ENCODE results near the gene ARHGAP24.
"Not testable (repeated sequence)": the region's sequence is repeated elsewhere in the genome, so short reads cannot be mapped to it uniquely, and the experiment has no call there.

The ARHGAP24 gene

DNA sequence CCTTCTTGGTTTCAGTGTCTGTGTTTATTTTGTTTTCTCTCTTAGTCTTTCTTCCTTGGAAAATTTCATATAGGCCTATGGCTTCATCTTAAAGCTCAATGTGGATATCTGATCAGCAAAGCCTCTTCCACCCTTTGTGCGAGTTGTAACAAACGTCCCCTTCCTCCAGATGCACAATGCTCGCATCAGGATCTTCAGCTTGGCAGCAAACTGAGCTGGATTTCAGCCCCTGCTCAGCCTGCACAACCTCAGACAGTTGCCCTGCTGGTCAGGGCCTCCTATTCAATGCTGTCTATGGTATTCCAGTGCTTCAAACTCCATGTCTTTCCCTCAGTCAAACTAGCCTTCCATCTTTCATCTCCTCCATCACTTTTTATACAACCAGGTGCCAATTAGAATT is 309.4 kb downstream of the ARHGAP24 start:
- no peak for DNase-seq

DNA sequence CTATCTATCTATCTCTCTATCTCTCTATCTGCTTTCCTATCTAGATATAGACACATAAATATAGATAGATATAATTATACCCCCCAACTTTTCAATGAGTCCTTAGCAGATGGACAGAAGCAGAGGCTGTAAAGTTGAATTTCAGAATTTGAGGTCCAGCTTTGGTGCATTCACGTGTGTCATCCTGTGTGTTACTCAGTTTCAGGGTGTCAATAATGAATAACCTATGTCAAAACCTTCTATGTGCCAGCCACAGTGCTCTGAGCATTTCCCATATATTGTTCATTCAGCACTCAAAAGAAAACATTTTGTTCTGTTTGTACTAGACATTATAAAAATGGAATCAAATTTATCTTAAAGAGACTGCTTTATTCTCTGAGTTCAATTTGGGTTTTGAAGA is 310.0 kb downstream of the ARHGAP24 start:
- DNase-seq = no peak

DNA sequence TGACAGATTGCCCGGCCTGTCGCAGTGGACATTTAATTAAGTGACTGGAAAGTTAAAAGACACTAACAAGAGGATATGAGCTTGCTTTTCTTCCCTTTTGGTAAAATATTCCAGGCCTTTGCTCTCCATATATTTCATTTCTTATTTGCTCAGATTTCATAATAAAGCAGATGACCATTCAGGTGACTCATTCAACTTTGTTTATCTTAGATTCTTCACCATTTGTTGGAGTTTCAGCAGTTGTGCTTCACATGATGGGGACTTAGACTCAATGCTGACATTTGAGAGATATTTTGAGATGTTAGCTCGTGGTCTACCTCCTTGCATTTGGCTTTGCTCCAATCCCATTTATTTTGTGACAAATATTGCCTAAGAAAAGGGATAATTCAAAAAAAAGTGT is 312.2 kb downstream of the ARHGAP24 start:
- no peak for DNase-seq

DNA sequence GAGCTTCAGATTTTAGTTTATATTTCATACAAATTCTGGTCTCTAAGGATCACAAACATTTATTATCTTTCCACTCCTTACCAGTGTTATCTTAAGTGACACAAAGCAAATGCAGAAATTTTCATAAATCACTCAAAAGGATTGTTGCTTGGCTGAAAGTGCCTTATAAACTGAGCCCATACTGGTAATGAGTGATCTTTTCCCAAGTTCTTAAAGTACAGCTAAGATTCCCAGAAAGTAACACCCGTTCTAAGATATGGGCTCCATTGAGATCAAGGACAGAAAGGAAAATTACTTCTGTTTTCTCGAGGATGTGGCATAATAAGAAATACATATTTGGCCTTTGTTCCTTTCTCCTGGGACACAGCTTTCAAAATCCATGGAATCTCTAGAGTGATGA is 313.7 kb downstream of the ARHGAP24 start:
- no peak for DNase-seq

DNA sequence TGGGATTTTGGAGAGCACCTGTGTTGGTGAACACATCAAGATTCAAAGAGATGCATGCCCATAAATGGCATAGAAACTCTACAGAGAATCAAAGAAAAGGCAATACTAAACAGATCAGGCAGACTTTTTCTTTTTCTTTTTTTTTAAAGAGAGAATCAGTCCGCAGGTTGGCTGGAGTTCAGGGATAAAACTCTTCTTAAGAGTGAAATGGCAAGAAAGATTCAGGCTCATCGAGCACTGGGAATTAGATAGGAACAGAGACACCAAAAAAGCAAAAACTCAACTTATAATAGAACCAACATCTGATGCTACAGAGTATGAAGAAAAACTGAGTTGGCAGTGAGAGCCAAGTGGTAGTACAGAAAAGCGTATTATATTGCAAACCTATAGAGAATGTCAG is 314.3 kb downstream of the ARHGAP24 start:
- DNase-seq = no peak

DNA sequence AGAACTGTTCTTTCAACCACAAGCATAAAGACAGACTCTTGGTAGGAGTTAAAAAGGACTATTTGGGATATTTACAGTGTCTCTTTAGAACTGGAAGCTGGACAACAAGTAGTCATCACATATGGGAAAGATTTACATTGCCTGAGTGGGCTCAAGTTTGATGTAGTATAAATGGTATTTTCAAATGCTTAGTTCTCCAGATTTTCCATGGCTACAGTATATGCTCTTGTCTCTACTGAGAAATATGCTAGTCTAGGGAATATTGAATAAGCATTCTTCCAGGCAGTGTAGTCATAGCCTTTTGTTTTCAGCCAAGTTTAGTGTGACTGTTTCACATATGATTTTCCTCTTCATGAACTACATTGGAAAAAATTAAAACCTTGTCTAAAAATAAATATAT is 315.6 kb downstream of the ARHGAP24 start:
- no peak for DNase-seq

DNA sequence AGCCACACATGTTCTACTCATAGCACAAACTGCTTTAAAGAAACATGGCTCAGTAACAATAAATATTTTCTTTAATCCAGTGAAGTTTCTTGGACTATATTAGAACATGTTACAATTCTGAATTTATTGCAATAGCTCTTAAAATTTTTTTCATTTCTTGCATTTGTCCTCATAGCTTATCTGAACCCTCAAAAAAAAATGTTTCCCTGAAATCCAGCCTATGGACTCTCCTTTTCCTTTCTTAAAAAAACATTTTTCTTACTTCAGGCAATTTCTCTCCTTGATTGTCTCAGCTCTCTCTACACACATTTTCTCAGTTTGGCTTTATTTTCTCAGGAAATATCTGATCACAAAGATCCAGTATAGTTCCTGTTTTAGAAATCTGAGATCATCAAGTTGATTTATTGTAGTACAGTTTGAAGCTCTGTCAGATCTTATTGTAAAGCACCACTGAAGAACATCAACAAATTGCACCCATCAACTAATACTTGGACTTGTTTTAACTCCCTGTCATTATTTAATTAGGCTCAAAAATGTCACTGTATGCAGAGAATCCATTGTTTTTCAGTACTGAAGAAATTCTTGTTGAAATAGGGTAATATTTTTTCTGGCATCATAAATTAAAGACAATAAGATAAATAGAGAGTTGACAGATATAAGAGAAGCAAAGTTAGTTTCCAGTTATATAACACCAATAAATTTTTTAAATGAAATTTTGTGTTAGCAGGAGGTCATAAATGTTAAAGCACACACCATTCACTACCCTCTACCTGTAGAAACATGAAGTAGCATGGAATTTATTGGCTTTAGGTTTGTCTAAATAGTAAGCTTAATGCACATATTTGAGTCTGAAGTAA is 317.7 kb downstream of the ARHGAP24 start:
- DNase-seq = no peak

DNA sequence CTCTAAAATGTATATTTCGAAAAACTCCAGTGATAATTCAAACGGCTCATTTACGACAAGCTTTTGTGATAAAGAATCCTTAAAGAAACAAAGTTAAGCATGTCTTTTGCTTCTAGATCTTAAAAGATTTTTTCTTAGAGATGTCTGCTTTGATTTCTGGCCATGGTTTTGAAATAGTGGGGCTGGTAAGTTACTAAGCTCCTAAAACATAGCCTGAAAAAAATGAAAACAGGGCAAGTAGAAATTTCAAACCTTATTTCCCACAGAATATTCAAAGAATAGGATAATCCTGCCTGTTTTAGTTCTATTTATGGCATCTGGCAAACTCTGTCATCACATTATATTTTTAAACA is 318.3 kb downstream of the ARHGAP24 start:
- DNase-seq = no peak

DNA sequence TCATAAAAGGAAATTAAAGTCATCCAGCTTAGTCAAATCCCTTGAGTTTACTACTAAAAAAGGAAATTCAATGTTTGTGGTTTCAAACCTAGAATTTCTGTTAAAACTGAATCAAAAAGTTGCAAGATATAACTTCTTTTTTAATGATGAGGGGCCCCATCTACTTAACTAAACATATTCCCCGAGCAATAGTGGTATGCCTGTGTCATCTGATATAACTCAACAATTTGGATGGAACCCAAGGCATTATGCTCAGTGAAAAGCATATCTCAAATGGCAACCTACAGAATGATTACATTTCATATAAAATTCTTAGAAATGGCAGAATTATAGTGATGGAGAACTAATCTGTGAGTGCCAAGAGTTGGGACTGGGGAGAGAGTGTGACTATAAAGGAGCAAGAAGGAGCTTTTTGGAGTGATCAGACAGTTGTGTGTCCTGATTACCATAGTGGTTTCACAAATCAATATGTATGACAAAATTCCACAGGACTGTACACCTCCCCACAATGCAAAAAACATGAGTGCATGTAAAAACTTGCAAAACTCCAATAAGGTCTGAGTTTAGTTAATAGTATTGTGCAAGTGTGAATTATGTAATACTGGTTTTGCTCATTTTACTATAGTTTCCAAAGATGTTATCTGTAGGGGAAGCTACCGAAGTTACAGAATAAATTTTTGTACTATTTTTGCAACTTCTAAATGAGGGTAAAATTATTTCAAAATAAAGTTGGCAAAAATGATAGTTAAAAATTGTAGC is 323.2 kb downstream of the ARHGAP24 start:
- no peak for DNase-seq

DNA sequence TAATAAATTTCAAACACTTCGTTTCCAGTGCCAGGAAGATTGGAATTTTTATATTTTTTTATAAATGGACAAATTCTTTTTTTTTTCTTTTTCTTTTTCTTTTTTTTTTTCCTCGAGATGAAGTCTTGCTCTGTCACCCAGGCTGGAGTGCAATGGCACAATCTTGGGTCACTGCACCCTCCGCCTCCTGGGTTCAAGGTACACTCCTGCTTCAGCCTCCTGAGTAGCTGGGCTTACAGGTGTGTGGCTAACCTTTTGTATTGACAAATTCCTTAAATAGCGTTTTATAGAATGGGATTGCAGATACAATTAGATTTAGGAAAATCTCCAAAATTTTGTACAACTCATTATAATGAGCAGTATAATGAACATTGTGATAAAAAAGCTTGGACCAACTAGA is 328.9 kb downstream of the ARHGAP24 start:
- no peak for DNase-seq

DNA sequence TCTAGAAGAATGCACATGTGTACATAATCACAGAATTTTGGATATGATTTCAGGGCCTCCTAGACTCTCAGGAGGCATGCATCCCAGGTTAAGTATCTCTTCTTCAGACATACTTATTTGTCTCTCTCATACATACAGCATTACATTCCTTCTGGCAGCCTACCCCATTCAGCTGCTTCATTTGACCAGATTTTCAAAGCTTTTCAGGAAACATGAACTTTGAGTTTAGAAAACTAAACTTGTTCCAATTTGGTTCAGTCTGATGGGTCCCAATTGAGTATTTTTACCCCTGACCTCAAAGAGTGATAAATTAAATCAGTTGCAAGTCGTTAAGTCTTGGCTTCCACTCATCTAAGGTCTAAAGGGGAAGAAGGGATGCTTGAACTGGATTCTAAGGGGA is 330.9 kb downstream of the ARHGAP24 start:
- DNase-seq = no peak

DNA sequence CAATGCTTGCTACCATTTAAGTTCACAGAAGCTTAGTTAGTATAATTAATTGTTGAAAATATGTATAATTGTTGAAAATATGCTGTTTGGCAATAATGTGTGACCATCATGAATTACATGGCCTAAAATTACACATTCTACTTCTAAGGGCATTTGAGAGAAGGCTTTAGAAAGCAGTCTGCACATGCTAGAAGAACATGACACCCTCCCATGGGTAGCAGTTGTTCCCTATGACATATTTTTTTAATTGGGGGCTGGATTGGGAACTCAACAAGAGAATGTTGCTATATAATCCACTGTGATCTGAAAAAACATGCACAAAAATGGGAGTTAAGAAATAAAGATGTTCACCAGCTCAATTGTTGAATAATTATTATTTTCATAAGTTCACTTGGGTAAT is 331.4 kb downstream of the ARHGAP24 start:
- DNase-seq = no peak

DNA sequence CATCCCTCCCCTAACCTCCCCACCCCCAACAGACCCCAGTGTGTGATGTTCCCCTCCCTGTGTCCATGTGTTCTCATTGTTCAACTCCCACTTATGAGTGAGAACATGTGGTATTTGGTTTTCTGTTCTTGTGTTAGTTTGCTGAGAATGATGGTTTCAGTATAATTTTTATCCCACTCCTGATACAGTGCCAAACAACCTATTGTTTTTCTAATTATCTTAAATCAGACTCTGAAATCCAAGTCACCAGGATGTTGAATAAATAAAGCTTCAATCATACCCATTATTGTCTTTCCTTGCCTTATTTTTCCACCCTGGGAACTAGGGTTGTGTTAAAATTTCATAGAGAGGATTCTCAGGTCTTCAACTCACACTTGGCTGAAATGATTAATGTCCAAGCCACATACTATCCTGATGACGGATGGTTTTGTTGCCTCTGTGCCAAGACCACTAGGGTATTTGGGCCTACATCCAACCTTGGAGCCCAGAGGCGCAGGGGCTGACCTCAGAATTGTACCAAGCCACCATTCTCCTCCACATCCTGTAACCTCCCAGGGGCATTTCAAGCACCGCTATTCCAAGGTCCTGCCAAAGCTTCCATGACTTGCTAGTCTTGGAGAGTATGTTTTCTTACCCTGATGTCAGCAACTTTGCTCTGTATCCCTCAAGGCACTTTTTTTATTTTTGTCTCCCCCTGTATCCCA is 332.4 kb downstream of the ARHGAP24 start:
- no peak for DNase-seq

DNA sequence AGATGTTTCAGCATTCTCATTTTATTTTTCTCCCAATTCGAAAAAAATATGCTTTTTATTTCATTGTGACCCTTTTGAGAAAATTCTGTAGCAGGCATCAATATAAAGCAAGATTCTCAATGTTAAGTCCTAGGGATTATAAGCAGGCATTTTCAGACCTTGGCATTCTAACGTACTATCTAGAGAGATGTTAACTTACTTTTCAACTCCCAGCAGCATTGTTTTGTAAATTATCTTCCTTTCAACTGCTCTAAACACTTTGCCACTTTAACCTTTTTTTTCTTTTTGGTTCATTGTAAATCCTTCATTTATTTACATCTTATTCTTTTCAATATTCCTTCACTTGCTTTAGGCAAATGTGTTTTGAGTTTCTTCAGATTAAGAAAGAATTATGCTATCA is 333.2 kb downstream of the ARHGAP24 start:
- no peak for DNase-seq

DNA sequence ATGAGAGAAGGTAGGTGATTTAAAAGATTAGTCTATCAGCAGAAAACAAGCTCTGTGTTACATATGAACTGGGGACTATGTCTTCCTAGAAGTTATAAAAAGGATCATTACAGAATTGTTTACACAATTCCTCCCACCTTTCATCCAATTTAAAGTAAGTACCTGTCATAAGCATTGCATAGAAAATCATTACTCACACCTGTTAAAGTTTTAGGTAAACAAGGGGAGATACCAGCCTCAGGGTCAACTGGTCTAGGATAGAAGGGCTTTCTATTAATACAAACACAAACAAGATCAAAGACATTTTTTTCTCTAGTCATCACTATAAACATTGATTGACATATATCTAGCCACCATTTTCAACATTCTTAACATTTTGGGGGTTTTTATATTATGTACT is 333.9 kb downstream of the ARHGAP24 start:
- no peak for DNase-seq

DNA sequence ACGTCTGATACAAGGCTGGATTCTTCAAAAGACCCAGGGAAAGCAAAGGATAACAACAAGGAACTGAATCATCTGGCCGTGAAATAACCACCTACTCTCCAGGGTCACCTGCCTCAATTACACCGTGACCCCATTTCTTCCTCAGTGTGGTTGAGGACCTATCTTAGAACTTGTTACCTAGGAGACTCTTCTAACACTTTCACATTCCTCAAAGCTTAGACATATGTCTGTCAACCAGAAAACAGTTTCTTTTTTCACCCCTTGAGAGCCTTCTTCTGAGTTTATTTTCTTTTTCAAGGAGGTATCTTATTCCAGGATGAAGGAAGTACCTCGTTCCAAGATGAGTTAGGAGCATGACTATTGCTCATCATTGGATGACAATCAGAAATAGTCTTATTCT is 337.8 kb downstream of the ARHGAP24 start:
- DNase-seq = no peak

DNA sequence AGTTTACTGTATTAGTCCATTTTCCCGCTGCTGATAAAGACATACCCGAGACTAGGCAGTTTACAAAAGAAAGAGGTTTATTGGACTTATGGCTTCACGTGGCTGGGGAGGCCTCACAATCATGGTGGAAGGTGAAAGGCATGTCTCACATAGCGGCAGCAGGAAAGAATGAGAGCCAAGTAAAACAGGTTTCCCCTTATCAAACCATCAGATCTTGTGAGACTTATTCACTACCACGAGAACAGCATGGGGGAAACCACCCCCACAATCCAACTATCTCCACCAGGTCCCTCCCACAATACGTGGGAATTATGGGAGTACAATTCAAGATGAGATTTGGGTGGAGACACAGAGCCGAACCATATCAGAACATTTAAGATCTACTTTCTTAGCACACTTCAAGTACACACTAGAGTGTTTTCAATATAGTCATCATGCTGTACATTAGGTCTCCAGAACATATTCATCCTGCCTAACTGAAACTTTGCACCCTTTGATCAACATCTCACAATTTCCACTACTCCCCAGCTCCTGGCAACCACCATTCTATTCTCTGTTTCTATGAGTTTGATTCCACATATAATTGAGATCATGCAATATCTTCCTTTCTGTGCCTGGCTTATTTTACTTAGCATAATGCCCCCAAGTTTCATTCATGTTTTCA is 341.0 kb downstream of the ARHGAP24 start:
- no peak for DNase-seq

DNA sequence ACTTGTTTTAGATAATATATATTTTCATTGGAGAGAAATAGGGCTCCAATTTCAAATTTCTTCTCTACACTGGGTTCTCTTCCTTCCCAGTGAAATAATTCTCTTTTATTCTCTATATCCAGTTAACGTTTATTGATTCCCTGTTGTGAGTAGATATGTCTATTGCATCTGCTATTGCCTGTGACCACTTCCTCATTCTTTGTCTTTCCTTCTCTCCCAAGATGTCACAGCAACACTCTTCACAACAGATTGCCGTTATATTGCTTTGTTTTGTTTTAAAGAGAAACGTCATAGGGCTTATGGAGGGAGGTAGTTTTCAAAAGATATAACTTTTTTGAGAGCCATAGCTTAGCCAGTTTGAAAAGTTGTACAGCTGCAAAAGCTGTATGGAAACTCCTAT is 343.8 kb downstream of the ARHGAP24 start:
- DNase-seq = no peak

DNA sequence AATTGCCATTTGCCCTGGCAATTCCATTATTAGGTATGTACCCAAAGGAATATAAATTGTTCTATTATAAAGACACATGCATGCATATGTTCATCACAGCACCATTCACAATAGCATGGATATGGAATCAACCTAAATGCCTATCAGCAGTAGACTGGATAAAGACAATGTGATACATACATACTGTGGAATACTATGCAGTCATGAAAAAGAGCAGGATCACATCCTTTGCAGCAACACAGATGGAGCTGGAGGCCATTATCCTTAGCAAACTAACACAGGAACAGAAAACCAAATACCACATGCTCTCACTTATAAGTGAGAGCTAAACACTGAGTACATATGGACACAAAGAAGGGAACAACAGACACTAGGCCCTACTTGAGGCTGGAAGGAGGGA is 345.2 kb downstream of the ARHGAP24 start:
- DNase-seq = not testable (repeated sequence)

DNA sequence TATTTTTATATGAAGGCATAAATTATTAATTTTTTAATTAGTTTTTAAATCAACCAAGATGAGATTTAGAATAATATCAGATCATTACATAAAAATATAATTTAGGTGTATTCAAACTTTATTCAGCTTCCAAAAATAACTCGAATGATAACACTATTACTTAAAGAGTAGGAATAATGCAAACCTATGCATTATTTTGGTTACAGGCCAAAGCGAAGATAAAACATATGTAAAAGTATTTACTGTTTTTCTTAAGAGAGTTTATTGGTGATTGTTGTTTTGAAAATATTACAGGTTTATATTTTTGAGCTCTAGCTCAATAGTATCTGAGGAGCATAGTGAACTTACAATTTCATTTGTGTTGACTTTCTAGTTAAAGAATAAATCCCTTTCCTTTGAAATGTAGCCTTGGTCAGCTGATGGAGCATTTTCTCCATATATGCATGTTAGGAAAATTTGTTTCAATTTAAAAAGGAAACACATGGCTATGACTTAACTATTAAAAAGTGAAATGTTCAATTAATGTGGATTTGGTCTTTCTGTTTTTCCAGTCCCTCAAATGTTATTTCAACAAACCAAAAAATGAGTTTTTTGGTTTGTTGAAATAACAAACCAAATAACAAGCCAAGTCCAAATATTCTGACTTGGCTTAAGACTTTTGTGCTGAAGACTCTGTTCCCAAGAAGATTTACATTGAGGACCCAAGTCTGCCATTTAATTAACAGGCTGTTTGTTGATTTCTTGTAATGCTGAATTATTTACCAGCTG is 346.9 kb downstream of the ARHGAP24 start:
- no peak for DNase-seq

DNA sequence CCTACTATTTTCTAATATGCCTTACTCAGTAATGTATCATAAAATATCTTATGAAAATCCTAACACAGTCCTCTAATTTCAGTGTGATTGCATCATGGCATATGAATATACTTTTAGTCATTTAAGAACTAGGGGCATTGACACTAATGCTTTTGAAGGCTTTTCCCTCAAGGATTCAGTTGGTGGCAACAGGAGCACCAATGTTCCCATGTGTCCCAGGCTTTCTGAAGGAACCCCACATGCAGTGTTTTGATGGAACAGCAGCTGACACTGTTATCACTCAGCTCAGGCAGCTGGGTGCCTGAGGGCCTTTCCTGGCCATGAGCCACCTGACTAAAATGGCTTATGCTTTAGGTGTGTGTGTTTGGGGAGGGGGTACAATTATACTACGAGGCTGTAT is 348.3 kb downstream of the ARHGAP24 start:
- no peak for DNase-seq

DNA sequence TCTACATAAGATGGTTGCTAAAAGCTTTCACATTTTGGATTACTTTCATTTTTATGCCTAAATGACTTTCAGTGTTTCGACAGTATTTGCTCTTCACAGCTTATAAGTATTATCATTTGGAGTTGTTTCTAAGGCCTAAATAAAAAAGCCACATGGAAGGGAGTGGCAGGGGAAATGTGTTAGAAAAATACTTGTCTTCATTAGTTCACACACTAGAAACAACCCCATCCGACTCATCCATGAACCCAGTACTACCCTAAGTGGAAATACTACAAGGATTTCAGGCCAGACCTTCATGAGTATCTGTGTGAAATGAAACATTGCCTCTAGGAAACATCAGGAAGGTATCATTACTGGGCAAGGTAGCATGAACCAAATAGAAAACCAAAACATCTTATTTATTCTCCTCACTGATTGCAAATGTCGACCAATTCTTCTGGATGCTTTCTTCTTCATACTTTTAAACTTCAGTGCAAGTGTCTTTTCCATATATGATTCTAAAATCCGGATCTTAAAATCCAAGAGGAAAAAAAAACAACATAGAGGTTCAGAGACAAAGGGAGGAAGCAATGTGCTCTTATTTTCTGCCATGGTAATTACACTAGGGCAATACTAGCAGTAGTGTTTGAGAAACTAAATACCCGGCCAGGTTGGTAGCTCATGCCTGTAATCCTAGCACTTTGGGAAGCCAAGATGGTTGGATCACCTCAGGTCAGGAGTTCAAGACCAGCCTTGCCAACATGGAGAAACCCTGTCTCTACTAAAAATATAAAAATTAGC is 349.4 kb downstream of the ARHGAP24 start:
- no peak for DNase-seq
